Smooth muscle cell (in vitro differentiated cells): ENCODE data around the gene CNR2. TPM values are rescaled to one million over a fixed set of nuclear protein-coding genes. Genes with fewer than 3 reads are reported as not detected.

ENCODE experiments used
- DNase-seq: peaks from one replicate; lab custom pipeline; 2025; ENCODE audit not compliant: unreplicated experiment; lab: John Stamatoyannopoulos, UW
- H2AFZ ChIP-seq: fragments of 200-600 bp; sonication (generic); 2 replicates; pipeline ENCODE4 v1.6.0; 2016; ENCODE audit warnings: antibody characterized with exemption, low read depth, mild to moderate bottlenecking
- H3F3A ChIP-seq: fragments of 200-600 bp; sonication (generic); 2 replicates; pipeline ENCODE4 v1.6.0; 2017; ENCODE audit warnings: antibody characterized with exemption, low read depth
- H3K27ac ChIP-seq: fragments of 200-600 bp; sonication (generic); 2 replicates; pipeline ENCODE4 v1.5.1; 2016; ENCODE audit warnings: low read depth, mild to moderate bottlenecking
- H3K27me3 ChIP-seq: fragments of 200-600 bp; sonication (generic); 2 replicates; pipeline ENCODE4 v1.6.1; 2016; ENCODE audit warnings: low read depth, mild to moderate bottlenecking
- H3K36me3 ChIP-seq: fragments of 200-600 bp; sonication (generic); 2 replicates; pipeline ENCODE4 v1.5.1; 2016; ENCODE audit warnings: low read depth
- H3K4me1 ChIP-seq: fragments of 200-600 bp; sonication (generic); 2 replicates; pipeline ENCODE4 v1.5.1; 2016; ENCODE audit warnings: low read depth
- H3K4me2 ChIP-seq: fragments of 200-600 bp; sonication (generic); 2 replicates; pipeline ENCODE4 v1.6.0; 2016; ENCODE audit warnings: mild to moderate bottlenecking
- H3K4me3 ChIP-seq: fragments of 200-600 bp; sonication (generic); 2 replicates; pipeline ENCODE4 v1.5.1; 2016; ENCODE audit warnings: mild to moderate bottlenecking
- H3K79me2 ChIP-seq: fragments of 200-600 bp; sonication (generic); 2 replicates; pipeline ENCODE4 v1.6.0; 2016; ENCODE audit warnings: low read depth, mild to moderate bottlenecking
- H3K9ac ChIP-seq: fragments of 200-600 bp; sonication (generic); 2 replicates; pipeline ENCODE4 v1.6.0; 2016; ENCODE audit warnings: low read depth
- H3K9me3 ChIP-seq: fragments of 200-600 bp; sonication (generic); replicated peaks from 2 replicates; pipeline ENCODE4 v1.5.1; 2016; ENCODE audit warnings: low read depth
- H4K20me1 ChIP-seq: fragments of 200-600 bp; sonication (generic); 2 replicates; pipeline ENCODE4 v1.6.0; 2016; ENCODE audit warnings: low read depth
- CTCF ChIP-seq: fragments of 200-600 bp; sonication (generic); IDR thresholded peaks from 2 replicates; pipeline ENCODE4 v1.5.1; 2017; ENCODE audit warnings: borderline replicate concordance, mild to moderate bottlenecking, antibody characterized with exemption; ENCODE audit not compliant: insufficient read depth, poor library complexity, severe bottlenecking
- WGBS: methylation state at CpG from one replicate; pipeline ENCODE4 v1.1.7; 2016; ENCODE audit warnings: low lambda C conversion rate; 5-methylcytosine and 5-hydroxymethylcytosine counted together
- polyA plus RNA-seq: library from polyadenylated mRNA; unstranded; fragments of >200 nt; fragmentation: Nextera tagmentation; extraction: Ambion mirVana; gene quantifications from 2 replicates; pipeline ENCODE4 v1.2.1, GENCODE V29; 2016
- total RNA-seq: library from RNA; depleted of rRNA; stranded (reverse); fragments of >200 nt; gene quantifications from 2 replicates; pipeline ENCODE4 v1.2.3, GENCODE V29; 2014

CNR2 gene
- total and polyA plus RNA-seq, 2 experiments from 2014 or later = not detected

GRCh38 chr1:23922321-23922943 is 9.3 kb upstream of the CNR2 start:
- Histone ChIP-seq H3K9ac (no peak overlapping the region), H2AFZ (no peak overlapping the region), H3K27ac (no peak overlapping the region), H4K20me1 (no peaks in the 10 kb centered on the region), H3K4me2 (no peak overlapping the region), H3F3A (no peaks in the 10 kb centered on the region), H3K4me1 (no peaks in the 10 kb centered on the region), H3K79me2 (no peaks in the 10 kb centered on the region), H3K36me3 (no peaks in the 10 kb centered on the region), H3K4me3 (no peak overlapping the region), H3K9me3 (no peaks in the 10 kb centered on the region), H3K27me3 (no peaks in the 10 kb centered on the region)
- 60% methylated on average over 8 of the region's 8 CpGs for WGBS
- no peak for DNase-seq
- TF ChIP-seq CTCF = no peak

- no peaks in the 10 kb centered on the region for H3K36me3 ChIP-seq
- H3F3A ChIP-seq = no peaks in the 10 kb centered on the region
- no peak overlapping the region for H3K9ac ChIP-seq
- no peak overlapping the region for H2AFZ ChIP-seq
- no peaks in the 10 kb centered on the region for H4K20me1 ChIP-seq
- peak; percentile 65 for TF ChIP-seq CTCF
- no peaks in the 10 kb centered on the region for H3K4me1 ChIP-seq
- H3K79me2 ChIP-seq = no peaks in the 10 kb centered on the region
- H3K4me3 ChIP-seq = no peak overlapping the region
- no peaks in the 10 kb centered on the region for H3K27me3 ChIP-seq
- no peak overlapping the region for H3K4me2 ChIP-seq
- H3K9me3 ChIP-seq = no peaks in the 10 kb centered on the region
- no peak overlapping the region for H3K27ac ChIP-seq
- WGBS = 62% methylated on average over 12 of the region's 12 CpGs
- DNase-seq = peak; percentile 4
Observed at GRCh38 chr1:23916209-23917131, 3.3 kb upstream of the CNR2 start.

- no peak overlapping the region for H3K27ac ChIP-seq
Observed at GRCh38 chr1:23915466-23915865, 2.3 kb upstream of the CNR2 start.

More at GRCh38 chr1:23915466-23915865, 2.3 kb upstream of the CNR2 start:
- no peak overlapping the region for H3K9ac ChIP-seq
- no peaks in the 10 kb centered on the region for H3K4me1 ChIP-seq
- no peak for TF ChIP-seq CTCF
- no peak overlapping the region for H2AFZ ChIP-seq
- H3K36me3 ChIP-seq = no peaks in the 10 kb centered on the region
- 94% methylated on average over 5 of the region's 5 CpGs for WGBS
- no peaks in the 10 kb centered on the region for H3K27me3 ChIP-seq
- DNase-seq = no peak
- H3F3A ChIP-seq = no peaks in the 10 kb centered on the region
- no peak overlapping the region for H3K4me3 ChIP-seq
- no peaks in the 10 kb centered on the region for H3K79me2 ChIP-seq
- no peaks in the 10 kb centered on the region for H3K9me3 ChIP-seq
- H4K20me1 ChIP-seq = no peaks in the 10 kb centered on the region
- H3K4me2 ChIP-seq = no peak overlapping the region
